GM19351 (cell line): ENCODE measurements around the gene LOXL1.

Experiments used
- ATAC-seq: cut with Tn5 transposase; IDR thresholded peaks from one replicate; pipeline ENCODE4 v1.9.1; 2021; ENCODE audit warnings: mild to moderate bottlenecking, moderate library complexity; ENCODE audit not compliant: unreplicated experiment

Gene LOXL1

GRCh38 chr15:73990250-73991005, 64.2 kb downstream of the LOXL1 start:
- ATAC-seq: no peak

- ATAC-seq: no peak
These were observed 65.0 kb downstream of the LOXL1 start for GRCh38 chr15:73991260-73991659.

- ATAC-seq: peak; percentile 64
These were observed 65.7 kb downstream of the LOXL1 start, which contains the start of gene STOML1 for GRCh38 chr15:73991726-73992593. Gene STOML1, minus strand, starts transcription at chr15:73992295. Its CDS starts 72 bp downstream, at chr15:73992223.

- ATAC-seq: no peak
These were observed 66.3 kb downstream of the LOXL1 start for GRCh38 chr15:73992594-73992898.

- no peak for ATAC-seq
These were observed 67.1 kb downstream of the LOXL1 start for GRCh38 chr15:73993211-73993994.

- peak; percentile 73 for ATAC-seq
These were observed 68.2 kb downstream of the LOXL1 start, which contains the start of gene PML for GRCh38 chr15:73994413-73994883. Gene PML, plus strand, starts transcription at chr15:73994716. Its CDS starts 97 bp downstream, at chr15:73994813.

GRCh38 chr15:73994912-73995622, 68.8 kb downstream of the LOXL1 start:
- no peak for ATAC-seq

- ATAC-seq: no peak
These were observed 70.0 kb downstream of the LOXL1 start for GRCh38 chr15:73996267-73996666.

- ATAC-seq: no peak
These were observed 70.7 kb downstream of the LOXL1 start for GRCh38 chr15:73996939-73997338.

GRCh38 chr15:73997986-73998385, 71.7 kb downstream of the LOXL1 start:
- ATAC-seq: no peak
